Heart left ventricle (tissue), 16 donors: ENCODE data around the gene ZDHHC14. TPM values are rescaled to one million over a fixed set of nuclear protein-coding genes. Genes with fewer than 3 reads are reported as not detected.
A peak's percentile ranks its signal among the peaks of the same experiment; 100 is the strongest.

ENCODE experiments used
- ATAC-seq, 4 donors: fragments of 200-7000 bp; cut with Tn5 transposase; one replicate each; pipeline ENCODE4 v1.9.1; 2020 to 2022; ENCODE audit warnings: moderate library complexity in 4 of 4, mild to moderate bottlenecking in 3 of 4, moderate number of reproducible peaks in 1 of 4
- DNase-seq, 5 donors: peaks; one replicate each; pipeline ENCODE4 v3.0.0-alpha.2; 2020
- H3K27ac ChIP-seq, 12 donors: fragments of 200-600 bp; sonication (generic) in 4 of 12; one replicate each; pipeline versions ENCODE4 v1.5.0 to v1.8.0; 2016 to 2022; ENCODE audit warnings: mild to moderate bottlenecking in 2 of 12
- H3K27me3 ChIP-seq, 9 donors: fragments of 200-600 bp; sonication (generic) in 2 of 9; one replicate each; pipeline versions ENCODE4 v1.5.1 to v1.8.0; 2016 to 2022; ENCODE audit warnings: mild to moderate bottlenecking in 3 of 9
- H3K36me3 ChIP-seq, 9 donors: fragments of 200-600 bp; sonication (generic) in 2 of 9; one replicate each; pipeline versions ENCODE4 v1.5.0 to v1.8.0; 2018 to 2022; ENCODE audit warnings: mild to moderate bottlenecking in 2 of 9
- H3K4me1 ChIP-seq, 12 donors: fragments of 200-600 bp; sonication (generic) in 4 of 12; one replicate each; pipeline versions ENCODE4 v1.5.0 to v1.8.0; 2016 to 2022; ENCODE audit warnings: mild to moderate bottlenecking in 3 of 12
- H3K4me3 ChIP-seq, 12 donors: fragments of 200-600 bp; sonication (generic) in 4 of 12; one replicate each; pipeline versions ENCODE4 v1.5.0 to v1.8.0; 2017 to 2022; ENCODE audit warnings: mild to moderate bottlenecking in 9 of 12, moderate library complexity in 4 of 12
- H3K9me3 ChIP-seq, 12 donors: fragments of 200-600 bp; sonication (generic) in 4 of 12; one replicate each; pipeline versions ENCODE4 v1.5.0 to v1.8.0; 2016 to 2022; ENCODE audit warnings: mild to moderate bottlenecking in 1 of 12
- POLR2A ChIP-seq, 2 donors: fragments of 450-650 bp; IDR thresholded peaks; one replicate each; pipeline ENCODE4 v1.6.1; 2017; ENCODE audit warnings: antibody characterized with exemption in 2 of 2, mild to moderate bottlenecking in 2 of 2, moderate library complexity in 2 of 2
- WGBS, 4 donors: extraction: QIAGEN DNeasy Blood & Tissue Kit in 2 of 4; methylation state at CpG; one replicate each; pipeline versions ENCODE4 v1.1.5 to v1.1.7; 2013 to 2018; 5-methylcytosine and 5-hydroxymethylcytosine counted together
- intact Hi-C, 10 donors: fragments of 100-400 bp; cut with DNase I; formaldehyde crosslinking; loops; one replicate each; pipeline versions ENCODE4 v1.11.1 to v1.14.2; 2022
- polyA plus RNA-seq, 2 donors: library from polyadenylated mRNA; stranded (reverse); fragments of 200-250 nt; gene quantifications; one replicate each; pipeline ENCODE4 v1.2.3, GENCODE V29; 2013
- total RNA-seq, 9 donors: library from RNA; depleted of rRNA in 2 of 9; stranded (reverse); fragments of >200 nt in 2 of 9; fragmentation: NEBNext Ultra II Directional in 3 of 9; extraction: Animal tissue kit (Norgen Biotek cat#: 25700) in 3 of 9; gene quantifications; one replicate each; pipeline versions ENCODE4 v1.1.0 to v1.2.4, GENCODE V29; 2016 to 2023
- TF ChIP-seq, protein P1 (sequence below), 12 donors: fragments of 200-600 bp; sonication (generic) in 4 of 12; IDR thresholded peaks; one replicate each; pipeline versions ENCODE4 v1.5.0 to v1.8.0; 2018 to 2022; ENCODE audit warnings: antibody characterized with exemption in 12 of 12, mild to moderate bottlenecking in 5 of 12
- donor health status: ischemic (EF 13 %, LVEDD 7.1; RV severe dilation, severe dysfunction).
- donor health status: healthy with polysubstance abuse.
- donor health status: DM: no; HTN: yes; CAD: no.
- donor health status: DM: no; HTN: no; CAD: no.
- donor health status: ischemic (EF 25% LVEDD 6.9; RV normal size, moderate dysfunction).
- donor health status: ischemic (EF 25% LVEDD 5.7; RV mildly dilated, moderate dysfunction).
- donor health status: healthy.
- donor health status: DM: yes; HTN: yes; CAD: no.
- donor health status: ischemic (EF 35%, LVEDD 5.7; RV mildly dilated, moderate dysfunction).
- donor health status: nonischemic (EF 11% LVEDD 7.7; RV severe dilation, severe dysfunction).
- donor health status: DM: yes; HTN: yes; CAD: no.
- donor health status: PGD.
- donor health status: ischemic (EF 29% LVEDD 5.4; RV normal size, mild dysfunction).
- donor health status: nonischemic (EF 23%, LVEDD 6.1; RV moderate dilation, normal function).

The ZDHHC14 gene
- total and polyA plus RNA-seq, 11 donors = 7.0 to 25.8 (median 15.4) TPM

GRCh38 chr6:157541618-157542413, 160.8 kb downstream of the ZDHHC14 start:
- 53 to 65% (median 58%) methylated on average over 12 to 13 of the region's 13 CpGs for WGBS, 4 donors
- H3K4me3 ChIP-seq = no peak overlapping the region

DNA sequence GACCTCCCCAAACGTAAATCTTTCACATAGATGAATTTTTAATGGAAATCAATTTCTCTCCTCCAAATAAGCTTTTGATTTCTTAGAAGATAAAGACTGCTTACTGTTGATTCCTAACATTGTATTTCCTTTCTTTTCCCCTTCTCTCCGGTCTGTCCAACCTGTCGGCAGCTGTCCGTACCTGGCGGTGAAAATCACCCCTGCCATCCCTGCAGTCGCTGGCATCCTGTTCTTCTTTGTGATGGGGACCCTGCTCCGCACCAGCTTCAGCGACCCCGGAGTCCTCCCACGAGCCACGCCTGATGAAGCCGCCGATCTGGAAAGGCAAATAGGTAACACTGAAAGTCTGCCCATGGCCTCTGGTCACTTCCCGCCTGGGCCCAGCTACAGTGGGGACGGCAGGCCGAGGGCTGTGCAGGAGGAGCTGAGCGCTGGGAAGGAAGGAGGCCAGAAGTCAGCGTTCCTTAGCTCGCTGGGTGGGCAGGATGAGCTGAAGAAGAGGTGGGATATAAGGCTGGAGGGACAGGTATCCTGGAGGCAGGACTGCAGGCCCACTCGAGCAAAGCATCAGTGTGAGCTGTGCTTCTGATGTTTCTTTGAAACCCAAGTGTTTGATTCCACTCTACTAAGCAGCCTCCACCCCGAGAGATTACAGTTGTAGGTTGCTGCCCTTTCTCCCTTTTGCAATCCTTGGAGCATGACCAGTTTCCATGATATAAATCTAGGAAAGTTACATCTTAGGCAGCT, 161.6 kb downstream of the ZDHHC14 start:
- no peaks in the 10 kb centered on the region for H3K9me3 ChIP-seq
- peaks cover 0 to 21% (median 7%) of the 10 kb centered on the region in 9 donors for H3K36me3 ChIP-seq
- TF ChIP-seq, protein P1, sequence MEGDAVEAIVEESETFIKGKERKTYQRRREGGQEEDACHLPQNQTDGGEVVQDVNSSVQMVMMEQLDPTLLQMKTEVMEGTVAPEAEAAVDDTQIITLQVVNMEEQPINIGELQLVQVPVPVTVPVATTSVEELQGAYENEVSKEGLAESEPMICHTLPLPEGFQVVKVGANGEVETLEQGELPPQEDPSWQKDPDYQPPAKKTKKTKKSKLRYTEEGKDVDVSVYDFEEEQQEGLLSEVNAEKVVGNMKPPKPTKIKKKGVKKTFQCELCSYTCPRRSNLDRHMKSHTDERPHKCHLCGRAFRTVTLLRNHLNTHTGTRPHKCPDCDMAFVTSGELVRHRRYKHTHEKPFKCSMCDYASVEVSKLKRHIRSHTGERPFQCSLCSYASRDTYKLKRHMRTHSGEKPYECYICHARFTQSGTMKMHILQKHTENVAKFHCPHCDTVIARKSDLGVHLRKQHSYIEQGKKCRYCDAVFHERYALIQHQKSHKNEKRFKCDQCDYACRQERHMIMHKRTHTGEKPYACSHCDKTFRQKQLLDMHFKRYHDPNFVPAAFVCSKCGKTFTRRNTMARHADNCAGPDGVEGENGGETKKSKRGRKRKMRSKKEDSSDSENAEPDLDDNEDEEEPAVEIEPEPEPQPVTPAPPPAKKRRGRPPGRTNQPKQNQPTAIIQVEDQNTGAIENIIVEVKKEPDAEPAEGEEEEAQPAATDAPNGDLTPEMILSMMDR (IDR thresholded peaks at IDR 0.05) = no peak
- no peak for TF ChIP-seq POLR2A (IDR thresholded peaks at IDR 0.05)
- WGBS, 4 donors = 85 to 95% (median 88%) methylated on average over 21 of the region's 21 CpGs
- H3K27ac ChIP-seq = peak overlapping the region in 1 of 12 donors; percentile 72
- DNase-seq (no peak), ATAC-seq (no peak)
- peaks cover 0 to 36% (median 9%) of the 10 kb centered on the region in 12 donors for H3K4me1 ChIP-seq
- H3K4me3 ChIP-seq = no peak overlapping the region
- intact Hi-C loops = loop anchor here in 1 of 10 donors (5.0 kb wide), 1 partner anchor 160 kb away; the partner anchor contains the start of gene ZDHHC14
- H3K27me3 ChIP-seq = no peaks in the 10 kb centered on the region

More at GRCh38 chr6:157541618-157542413, 160.8 kb downstream of the ZDHHC14 start:
- ATAC-seq (peak; percentile 88 to 94 (median 90)), DNase-seq (peak in 1 of 5 donors; percentile 65)
- no peaks in the 10 kb centered on the region for H3K9me3 ChIP-seq
- intact Hi-C loops = loop anchor here in 1 of 10 donors (5.0 kb wide), 1 partner anchor 160 kb away; the partner anchor contains the start of gene ZDHHC14
- TF ChIP-seq, protein P1 (IDR thresholded peaks at IDR 0.05) = no peak
- no peak for TF ChIP-seq POLR2A (IDR thresholded peaks at IDR 0.05)
- peak overlapping the region in 3 of 12 donors; percentile 2 to 72 (median 10) for H3K27ac ChIP-seq
- H3K4me1 ChIP-seq = peaks cover 0 to 37% (median 12%) of the 10 kb centered on the region in 12 donors
- peaks cover 0 to 21% (median 3%) of the 10 kb centered on the region in 9 donors for H3K36me3 ChIP-seq
- H3K27me3 ChIP-seq = no peaks in the 10 kb centered on the region

DNA sequence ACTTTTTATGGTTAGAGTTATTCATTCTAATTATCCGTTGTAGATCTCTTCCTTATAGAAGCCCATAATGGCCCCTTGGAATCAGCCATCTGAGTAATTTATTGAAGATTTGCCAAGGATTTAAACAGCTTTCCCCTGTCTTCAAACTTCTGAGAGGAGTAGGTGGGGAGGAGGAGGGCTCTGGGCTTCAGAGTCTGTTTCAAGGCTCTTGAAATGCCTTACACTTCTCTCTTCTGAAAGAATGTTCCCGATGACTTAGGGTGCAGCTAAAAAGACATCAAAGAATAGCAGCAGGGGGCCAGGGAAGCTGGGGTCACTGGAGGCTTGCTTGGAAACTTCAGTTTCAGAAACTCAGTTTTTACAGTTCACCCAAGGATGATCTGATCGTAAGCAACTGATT, 165.3 kb downstream of the ZDHHC14 start:
- no peak overlapping the region for H3K4me3 ChIP-seq
- DNase-seq (no peak), ATAC-seq (no peak)
- intact Hi-C loops = no loop called here
- WGBS, 4 donors = 49 to 73% (median 59%) methylated on average over 3 of the region's 3 CpGs
- TF ChIP-seq, protein P1 (IDR thresholded peaks at IDR 0.05) = no peak
- H3K4me1 ChIP-seq = peaks cover 0 to 21% (median 3%) of the 10 kb centered on the region in 12 donors
- H3K9me3 ChIP-seq = no peaks in the 10 kb centered on the region
- no peaks in the 10 kb centered on the region for H3K27me3 ChIP-seq
- no peak overlapping the region for H3K27ac ChIP-seq
- peaks cover 0 to 21% (median 7%) of the 10 kb centered on the region in 9 donors for H3K36me3 ChIP-seq

- ATAC-seq (no peak), DNase-seq (no peak)
- no peak overlapping the region for H3K4me3 ChIP-seq
- no peak for TF ChIP-seq POLR2A (IDR thresholded peaks at IDR 0.05)
- TF ChIP-seq, protein P1 (IDR thresholded peaks at IDR 0.05) = no peak
- 57 to 73% (median 71%) methylated on average over 8 of the region's 8 CpGs for WGBS, 4 donors
- peaks cover 0 to 21% (median 7%) of the 10 kb centered on the region in 9 donors for H3K36me3 ChIP-seq
- no peaks in the 10 kb centered on the region for H3K9me3 ChIP-seq
- H3K27me3 ChIP-seq = no peaks in the 10 kb centered on the region
- intact Hi-C loops = no loop called here
- H3K4me1 ChIP-seq = peaks cover 0 to 20% (median 0%) of the 10 kb centered on the region in 12 donors
- H3K27ac ChIP-seq = no peak overlapping the region
These were observed 166.1 kb downstream of the ZDHHC14 start for GRCh38 chr6:157547112-157547511.
